Hindlimb muscle (tissue), 1 donor: ENCODE results near the gene HINFP. TPM values are rescaled to one million over a fixed set of nuclear protein-coding genes. Genes with fewer than 3 reads are reported as not detected.
A peak's percentile ranks its signal among the peaks of the same experiment; 100 is the strongest.
"Not testable (repeated sequence)": the region's sequence is repeated elsewhere in the genome, so short reads cannot be mapped to it uniquely, and the experiment has no call there.

Source experiments
- DNase-seq: peaks from one replicate; pipeline ENCODE4 v3.0.0-alpha.2; 2013
- polyA plus RNA-seq: library from polyadenylated mRNA; unstranded; fragments of 120-200 nt; gene quantifications from one replicate; pipeline ENCODE4 v1.2.1, GENCODE V29; 2013; ENCODE audit not compliant: insufficient read length

HINFP gene
- polyA plus RNA-seq, 1 donor, result 21.8 TPM

DNA sequence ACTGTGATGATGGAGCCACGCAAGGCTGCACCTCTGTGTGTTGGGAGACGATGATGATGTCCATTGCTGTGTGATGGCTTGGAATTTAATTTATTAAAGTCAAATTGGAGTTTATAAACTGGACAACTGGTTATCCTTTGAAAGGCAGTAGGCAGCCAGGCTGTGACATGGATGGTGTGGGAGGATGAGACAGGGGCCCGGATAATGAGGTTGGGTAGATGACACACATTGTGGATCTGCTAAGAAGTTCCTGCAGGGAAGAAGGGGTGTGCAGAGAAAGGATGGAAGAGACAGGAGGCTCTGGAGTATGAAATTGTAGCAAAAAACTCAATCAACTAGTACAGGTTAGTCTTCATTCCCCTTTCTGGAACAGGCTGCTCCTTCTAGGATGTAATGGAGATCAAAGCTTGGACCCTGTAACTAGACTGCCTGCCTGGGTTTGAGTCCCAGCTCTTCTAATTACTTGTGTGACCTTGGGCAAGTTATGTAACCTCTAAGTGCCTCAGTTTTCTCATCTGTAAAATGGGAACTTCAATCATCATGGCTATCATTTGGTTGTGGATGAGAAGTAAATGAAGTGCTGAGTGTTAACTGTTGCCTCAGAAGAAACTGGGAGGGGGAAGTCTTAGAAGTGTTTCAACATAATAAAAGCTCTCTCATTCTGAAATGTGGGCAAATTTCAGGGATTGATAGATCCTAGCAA is 4.2 kb upstream of the HINFP start:
- no peak for DNase-seq

DNA sequence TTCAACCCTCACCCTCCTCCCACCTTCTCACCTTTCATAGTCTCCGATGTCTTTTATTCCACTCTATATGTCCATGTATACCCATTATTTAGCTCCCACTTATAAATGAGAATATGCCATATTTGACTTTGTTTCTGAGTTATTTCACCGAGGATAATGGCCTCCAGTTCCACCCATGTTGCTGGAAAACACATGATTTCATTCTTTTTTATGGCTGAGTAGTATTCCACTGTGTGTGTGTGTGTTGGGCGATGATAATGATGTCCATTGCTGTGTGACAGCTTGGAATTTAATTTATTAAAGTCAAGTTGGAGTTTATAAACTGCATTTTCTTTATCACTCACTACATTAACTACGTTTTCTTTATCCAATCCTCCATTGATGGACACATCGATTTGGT is 3.2 kb upstream of the HINFP start:
- no peak for DNase-seq

DNA sequence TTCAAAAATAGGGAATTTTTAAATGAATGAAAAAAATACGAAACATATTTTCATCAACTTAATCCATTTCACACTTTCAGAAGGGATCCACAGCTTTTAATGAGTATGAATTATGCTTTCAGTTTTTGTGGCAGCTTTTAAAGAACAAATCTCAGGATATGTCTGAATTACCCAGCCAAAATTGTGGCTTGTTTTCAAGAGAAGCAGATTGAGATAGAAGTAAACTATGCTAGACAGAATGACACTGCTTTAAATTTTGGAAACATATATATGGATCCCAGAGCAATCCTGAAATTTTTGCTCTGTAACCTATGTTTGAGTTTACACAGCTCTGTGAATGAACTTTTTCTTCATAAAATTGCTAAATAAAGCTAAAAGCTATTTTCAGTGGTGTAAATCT is 2.4 kb upstream of the HINFP start:
- DNase-seq, result no peak

DNA sequence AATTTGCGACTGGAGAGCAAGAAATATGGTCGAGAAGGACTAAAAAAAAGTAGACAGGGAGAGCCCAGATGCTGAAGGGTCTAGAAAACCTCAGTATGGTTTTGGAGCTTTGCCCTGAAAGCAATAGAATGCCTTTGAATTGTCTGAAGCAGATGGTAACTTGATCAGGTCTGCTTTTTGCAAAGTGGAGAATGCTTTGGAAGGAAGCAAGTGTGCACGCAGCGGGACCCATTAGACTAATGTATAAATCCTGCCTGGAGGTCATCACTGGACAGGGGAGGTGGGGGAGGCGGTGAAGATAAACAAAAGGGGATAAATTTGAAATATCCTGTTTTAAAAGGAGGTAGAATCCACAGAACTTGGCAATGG is 757 bp upstream of the HINFP start:
- no peak for DNase-seq

DNA sequence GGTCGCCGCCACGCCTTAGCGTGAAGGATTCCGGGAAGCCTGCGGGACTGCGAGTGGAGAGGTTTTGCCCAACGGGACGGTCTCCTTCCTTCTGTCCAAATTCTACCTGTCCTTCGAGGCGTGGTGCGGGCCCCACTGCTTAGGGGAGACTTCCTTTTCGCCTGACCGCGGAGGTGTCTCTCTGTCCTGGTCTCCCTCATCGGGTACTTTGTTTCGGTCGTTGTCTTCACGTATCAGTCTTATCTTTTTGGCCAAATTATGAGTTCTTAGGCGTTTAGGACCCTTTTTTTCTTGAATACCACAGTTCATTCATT is 388 bp downstream of the HINFP start:
- no peak for DNase-seq

DNA sequence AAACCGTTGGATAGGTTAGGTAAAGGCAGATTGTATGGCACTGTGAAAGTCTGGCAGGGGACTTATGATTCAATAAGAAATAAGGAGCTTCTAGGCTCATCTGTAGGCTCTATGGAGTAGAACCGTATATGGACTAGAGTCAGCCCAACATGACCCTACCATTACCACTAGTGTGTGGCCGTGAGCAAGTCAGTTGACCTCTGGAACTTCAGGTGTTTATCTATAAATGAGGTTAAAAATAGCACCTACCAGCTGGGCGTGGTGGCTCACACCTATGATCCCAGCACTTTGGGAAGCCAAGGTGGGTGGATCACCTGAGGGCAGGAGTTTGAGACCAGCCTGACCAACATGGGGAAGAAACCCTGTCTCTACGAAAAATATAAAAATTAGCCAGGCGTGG is 4.4 kb downstream of the HINFP start:
- DNase-seq, result no peak

DNA sequence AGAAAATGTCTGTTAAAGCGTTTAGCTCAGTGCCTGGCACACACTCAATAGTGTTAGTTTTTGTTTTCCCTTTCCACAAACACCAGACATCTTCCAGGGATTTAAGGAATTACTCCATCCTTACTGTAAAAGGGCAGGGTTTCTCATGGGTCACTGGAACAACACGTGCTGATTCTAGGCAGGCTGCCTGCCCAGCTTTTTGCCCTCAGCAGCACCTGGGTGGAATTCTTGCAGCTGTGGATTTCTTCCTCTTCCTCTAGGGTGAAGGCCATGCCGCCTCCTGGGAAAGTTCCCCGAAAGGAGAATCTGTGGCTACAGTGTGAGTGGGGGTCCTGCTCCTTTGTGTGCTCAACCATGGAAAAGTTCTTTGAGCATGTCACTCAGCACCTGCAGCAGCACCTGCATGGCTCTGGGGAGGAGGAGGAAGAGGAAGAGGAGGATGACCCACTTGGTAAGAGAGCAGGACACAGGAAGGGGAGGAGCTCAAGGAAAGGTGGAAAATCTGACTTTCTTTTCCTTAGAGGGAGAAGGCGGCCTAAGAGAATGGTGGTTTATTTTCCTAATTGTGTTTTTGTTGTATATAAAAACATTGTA is 5.4 kb downstream of the HINFP start:
- DNase-seq, result no peak

DNA sequence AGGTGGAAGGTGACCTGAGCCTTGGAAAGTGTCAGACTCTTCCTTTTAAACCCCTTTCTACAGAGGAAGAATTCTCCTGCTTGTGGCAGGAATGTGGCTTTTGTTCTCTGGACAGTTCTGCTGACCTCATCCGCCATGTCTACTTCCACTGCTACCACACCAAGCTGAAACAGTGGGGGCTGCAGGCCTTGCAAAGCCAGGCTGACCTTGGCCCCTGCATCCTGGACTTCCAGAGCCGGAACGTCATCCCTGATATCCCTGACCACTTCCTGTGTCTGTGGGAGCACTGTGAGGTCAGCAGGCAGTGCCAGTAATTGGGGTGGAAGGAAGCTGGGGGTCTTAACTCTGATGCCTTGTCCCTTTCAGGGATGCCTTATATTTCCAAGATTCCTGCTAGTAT is 9.3 kb downstream of the HINFP start:
- no peak for DNase-seq

DNA sequence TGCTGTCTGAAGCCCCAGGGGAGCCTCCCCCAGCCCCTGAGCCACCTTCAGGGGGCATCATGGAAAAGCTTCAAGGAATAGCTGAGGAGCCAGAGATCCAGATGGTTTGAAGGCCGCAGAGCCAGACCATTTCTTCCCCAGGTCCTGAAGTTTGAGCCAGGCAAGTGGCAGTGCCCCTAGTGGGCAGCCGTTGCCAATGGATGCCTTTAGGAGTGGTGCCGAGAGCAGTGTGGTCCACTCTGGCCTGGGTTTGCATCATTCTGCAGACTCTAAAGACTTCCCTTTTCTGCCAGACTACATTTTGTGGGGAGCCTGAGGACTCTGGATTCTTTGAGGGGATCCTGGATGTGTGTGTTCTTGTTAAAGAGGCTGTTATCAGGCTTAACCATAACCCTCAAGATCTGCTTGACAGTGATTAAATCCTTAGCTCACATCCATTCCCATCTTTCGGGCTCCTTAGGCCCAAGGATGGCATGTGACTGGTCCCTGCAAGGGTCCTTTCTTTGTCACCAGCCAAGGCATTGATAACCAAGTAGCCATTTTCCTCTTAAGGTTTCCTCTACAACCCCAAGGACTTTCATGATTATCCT is 13.1 kb downstream of the HINFP start:
- DNase-seq, result no peak

DNA sequence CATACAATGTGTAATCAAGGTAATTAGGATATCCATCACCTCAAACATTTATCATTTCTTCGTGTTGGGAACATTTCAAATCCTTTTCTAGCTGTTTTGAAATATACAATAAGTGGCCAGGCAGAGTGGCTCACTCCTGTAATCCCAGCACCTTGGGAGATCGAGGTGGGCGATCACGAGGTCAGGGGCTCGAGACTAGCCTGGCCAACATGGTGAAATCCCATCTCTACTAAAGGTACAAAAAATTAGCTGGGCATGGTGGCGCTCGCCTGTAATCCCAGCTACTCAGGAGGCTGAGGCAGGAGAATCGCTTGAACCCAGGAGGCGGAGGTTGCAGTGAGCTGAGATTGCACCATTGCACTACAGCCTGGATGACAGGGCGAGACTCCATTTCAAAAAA is 17.9 kb downstream of the HINFP start:
- not testable (repeated sequence) for DNase-seq

DNA sequence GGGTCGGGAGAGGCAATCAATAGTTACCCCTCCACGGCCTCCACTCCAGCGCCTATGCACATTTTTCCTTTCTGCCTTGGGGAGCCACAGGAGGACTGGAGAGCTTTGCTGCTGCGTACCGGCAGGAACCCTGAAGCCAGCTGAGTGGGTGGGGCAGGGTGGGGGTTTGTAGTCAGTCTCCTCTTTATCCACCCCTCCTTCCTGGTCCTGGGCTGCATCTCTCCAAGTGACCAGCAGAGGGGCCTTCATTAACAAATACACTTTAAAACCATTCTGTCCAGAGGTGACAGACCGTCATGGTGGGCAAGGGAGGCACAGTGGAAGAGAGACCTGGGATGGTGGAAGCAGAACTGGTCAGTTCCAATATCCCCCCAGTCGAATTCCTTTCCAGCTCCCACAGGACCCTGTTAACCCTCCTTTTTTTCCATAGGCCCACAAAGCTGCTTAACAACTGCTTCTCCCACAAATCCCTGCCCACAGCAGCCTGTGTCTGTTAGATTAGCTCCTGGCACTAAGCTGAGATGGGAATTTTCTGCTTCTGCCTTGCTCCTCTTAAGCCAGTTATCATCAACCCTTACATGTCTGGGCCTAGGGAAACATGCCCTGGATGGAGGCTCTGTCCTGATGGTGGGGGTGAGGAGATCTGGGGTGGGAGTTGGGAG is 23.6 kb downstream of the HINFP start:
- DNase-seq, result peak; percentile 46

DNA sequence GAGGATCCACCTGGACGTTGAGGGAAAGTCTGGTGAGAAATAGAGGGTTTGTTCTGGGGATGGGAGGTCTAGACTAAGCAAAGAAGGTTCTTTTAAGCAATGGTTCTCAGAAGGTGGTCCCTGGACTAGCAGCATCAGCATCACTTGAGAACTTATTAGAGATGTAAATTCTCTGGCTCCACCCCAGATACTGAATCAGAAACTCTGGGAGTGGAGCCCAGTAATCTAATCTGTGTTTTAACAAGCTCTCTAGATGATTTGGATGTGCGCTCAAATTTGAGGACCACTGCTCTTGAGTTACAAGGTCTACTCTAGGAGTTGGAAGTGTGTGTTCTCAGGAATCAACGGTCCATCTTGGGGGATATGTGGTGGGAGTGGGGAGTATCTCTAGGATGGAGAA is 24.2 kb downstream of the HINFP start:
- DNase-seq, result no peak

DNA sequence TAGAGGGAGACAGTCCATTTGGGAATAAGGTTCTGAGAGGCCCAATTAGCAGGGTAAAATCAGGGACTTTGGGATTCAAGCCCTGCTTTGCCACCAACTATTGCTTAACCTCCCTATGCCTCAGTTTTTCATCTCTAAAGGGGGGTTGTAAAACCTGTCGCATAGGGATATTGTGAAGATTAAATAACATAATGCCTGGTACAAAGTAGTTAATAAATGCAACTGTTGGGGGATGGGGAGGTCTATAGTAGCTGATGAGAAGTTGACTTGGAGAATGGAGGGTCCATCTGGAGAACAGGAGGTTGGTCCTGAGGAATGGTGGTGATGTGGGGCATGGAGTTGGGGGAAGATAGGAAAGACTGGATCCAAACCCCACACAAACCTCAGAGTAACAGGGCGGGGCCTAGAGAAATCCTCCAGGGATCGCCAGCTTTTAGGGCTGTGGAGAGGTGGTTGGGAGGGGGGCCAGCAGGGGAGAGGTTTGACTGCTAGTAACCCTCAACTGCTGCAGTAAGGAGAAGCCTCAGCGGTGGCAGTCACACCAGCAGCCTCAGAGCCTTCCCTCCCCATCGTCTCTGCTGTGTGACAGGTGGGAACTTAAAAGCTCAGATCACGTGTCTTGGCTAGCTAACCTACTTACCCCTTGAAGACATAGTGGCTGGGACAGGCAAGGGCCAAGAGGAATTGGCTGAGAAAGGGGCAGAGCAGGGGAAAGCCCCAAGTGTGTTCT is 26.4 kb downstream of the HINFP start:
- DNase-seq, result no peak

DNA sequence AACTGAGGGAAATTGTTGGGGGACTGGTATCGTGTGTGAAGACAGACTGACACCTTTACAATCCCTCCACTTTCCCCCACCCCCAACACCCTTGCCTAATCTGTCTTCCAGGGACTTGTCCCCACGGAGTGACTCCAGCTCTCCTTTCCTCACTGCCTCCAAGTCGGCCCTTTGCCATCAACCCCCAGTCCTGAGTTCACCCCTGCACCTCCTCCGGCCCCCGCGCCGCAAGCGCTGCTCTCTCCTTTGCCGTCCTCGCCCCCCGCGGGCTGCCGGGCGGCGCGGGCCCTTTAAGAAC is 27.3 kb downstream of the HINFP start:
- no peak for DNase-seq

DNA sequence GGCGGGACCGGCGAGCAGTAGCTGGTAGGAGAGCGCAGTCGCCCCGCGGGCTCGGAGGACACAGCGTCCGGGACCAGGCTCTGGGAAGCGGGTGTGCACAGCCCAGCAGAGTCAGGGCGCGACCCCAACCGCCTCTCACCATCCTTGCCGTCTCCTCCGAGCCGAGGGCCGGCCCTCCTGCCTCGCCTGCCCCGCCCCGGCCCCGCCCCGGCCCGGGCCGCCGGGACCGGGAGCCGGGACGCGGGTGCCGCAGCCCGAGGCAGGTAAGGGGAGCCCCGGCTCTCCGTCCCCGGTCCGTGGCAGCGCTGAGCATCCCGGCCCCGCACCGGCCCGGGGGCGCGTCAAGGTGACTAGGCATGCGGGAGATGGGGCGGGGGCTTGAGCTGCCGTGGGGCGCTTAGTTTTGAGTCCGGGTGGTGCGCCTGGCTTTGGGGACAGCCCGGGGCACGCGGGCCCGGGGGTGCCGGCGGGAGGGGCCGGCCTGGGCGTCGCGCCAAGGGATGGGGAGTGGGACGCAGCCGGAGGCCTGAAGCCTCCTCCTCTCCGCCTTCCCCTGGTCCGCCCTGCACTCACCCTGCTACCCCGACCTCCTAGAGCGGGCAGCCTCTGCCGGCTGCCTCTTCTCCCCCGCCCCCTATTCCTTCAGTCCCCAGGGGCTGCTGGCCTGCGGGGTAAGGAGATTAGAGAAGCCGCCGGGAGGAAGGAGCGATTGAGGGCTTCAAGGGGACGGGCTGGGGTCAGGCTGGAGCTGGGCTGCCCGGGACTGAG is 27.8 kb downstream of the HINFP start, which contains the start of gene ABCG4:
Gene ABCG4 (plus strand): TSS at position 35 of the 768 bp plus-strand sequence. CDS start 914 bp downstream, outside the sequence.
- DNase-seq, result no peak

DNA sequence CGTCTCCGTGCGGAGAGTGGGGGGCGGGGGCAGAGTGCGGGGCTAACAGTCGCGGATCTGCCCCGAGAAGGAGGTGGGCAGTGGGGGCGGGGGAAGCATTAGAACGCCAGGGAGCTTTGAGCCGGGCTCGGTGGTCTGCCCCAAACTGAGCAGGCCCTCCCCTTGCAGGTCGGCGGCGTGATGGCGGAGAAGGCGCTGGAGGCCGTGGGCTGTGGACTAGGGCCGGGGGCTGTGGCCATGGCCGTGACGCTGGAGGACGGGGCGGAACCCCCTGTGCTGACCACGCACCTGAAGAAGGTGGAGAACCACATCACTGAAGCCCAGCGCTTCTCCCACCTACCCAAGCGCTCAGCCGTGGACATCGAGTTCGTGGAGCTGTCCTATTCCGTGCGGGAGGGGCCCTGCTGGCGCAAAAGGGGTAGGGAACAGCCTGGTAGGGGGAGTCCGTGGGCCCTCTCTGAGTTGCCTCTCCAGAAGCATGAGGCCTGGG is 28.5 kb downstream of the HINFP start:
- no peak for DNase-seq

DNA sequence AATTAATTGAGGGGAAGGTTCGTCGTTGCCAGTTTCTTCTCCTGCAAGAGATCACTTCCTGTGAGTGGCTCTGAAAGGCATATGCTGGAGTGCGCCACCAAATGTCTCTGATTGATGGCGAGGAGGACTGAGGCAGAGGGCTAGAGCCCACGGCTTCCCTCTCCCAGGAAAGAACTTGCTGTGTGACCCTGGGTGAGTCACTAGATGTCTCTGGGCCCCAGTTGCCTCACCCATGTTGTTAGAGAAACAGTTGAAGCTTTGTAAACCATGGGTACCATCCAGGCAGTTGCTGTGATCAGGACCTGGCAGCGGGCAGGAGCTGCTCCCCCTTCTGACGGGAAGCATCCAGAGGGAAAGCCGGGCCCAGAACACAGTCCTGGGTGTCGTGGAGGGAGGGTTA is 30.7 kb downstream of the HINFP start:
- no peak for DNase-seq

DNA sequence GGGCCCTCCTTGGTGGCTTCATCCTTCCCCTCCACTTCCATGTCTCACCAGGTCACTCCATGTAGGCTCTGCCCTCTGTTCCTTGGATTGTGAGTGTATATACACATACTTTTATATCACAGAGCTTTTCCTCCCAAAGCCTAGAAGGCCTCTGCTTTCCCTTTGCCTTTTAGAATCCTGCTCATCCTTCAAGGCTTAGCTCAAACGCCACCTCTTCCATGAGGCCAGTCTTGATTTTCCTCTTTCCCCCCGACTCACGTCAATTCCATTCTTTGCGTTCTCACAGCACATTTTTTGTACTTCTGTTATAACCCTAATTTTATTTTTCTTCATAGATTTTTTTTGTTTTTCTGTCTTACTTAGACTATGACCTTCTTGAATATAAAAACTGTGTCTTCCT is 31.2 kb downstream of the HINFP start:
- DNase-seq, result no peak

DNA sequence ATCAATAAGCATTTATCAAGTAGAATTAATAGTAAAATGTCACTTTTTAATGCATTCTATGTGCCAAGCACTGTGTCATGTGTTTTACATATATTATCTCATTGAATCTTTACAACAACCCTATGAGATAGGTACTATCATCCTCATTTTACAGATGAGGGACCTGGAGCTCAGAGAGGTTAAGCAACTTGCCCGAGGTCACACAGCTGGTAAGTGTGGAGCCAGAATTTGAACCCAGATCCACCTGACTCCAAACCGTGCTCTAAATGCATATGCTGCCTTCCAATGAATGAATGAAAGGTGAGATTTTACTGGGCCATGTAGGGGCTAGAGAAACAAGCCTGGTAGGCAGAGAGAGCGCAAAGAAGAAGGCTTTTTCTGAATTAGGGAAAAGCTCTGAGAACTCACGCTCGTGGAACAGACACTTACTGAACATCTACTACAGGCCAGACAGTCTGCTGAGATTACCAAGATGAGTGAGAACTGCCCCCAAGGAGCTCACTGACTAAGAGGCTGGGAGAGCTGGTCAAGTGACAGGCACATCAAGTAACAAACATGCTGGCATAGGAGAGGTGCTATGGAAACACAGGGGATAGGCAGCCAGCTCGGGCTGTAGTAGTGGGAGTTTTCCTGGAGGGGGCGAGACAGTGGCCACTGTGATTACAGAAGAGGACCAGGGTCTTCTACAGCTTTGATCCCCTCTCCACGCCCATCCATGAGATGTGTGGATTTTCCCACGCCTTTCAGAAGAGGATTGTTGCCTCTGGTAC is 31.9 kb downstream of the HINFP start:
- no peak for DNase-seq

DNA sequence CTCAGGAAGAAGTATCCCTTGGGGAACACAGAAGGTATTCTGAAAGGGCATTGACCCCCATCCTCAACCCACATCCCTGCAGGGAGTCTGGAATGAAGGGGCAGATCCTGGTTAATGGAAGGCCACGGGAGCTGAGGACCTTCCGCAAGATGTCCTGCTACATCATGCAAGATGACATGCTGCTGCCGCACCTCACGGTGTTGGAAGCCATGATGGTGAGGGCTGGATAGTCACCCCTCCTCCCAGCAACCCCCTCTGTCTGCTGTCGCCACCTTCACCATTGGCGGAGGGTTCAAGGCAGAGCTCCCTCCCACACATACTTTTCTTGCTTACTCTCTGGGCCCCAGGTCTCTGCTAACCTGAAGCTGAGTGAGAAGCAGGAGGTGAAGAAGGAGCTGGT is 32.8 kb downstream of the HINFP start:
- DNase-seq, result no peak

DNA sequence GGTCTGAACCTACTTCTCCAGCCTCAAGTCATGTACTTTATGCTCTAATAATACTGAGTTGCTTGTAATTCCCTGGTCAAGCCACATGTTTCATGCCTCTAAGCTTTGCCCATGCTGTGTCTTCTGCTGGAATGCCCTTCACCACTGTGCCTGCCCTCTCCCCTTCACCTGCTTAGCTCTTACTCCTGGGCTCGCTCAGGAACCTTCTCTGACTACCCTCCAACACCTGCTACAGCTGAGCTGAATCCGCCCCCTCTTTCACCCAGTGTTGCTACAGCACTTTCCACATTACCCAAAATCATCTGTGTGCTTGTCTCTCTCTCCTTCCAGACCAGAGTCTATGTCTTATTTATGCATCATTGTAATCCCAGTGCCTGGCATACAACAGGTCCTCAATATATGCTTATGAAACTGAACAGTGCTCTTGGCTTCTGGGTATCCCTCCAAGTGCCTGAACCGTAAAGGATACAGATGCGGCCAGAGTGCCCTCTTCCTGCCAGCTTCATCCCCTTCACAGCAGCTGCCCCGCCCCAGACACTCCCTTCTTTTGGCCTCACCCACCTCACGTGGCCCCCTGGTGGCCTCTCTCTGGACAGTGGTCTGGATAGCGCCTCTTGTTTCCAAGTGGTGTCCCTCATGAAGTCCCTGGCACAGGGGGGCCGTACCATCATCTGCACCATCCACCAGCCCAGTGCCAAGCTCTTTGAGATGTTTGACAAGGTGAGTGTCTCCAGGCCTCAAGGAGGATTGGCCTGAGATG is 34.5 kb downstream of the HINFP start:
- no peak for DNase-seq
